Ovary (tissue), 3 donors: ENCODE data around the gene TTC33.

ENCODE experiments used
- EP300 ChIP-seq: sonication (generic); formaldehyde crosslinking; IDR thresholded peaks from one replicate; pipeline ENCODE4 v1.6.1; 2017; ENCODE audit warnings: antibody characterized with exemption
- POLR2A ChIP-seq: fragments of 450-650 bp; IDR thresholded peaks from one replicate; pipeline ENCODE4 v1.6.1; 2017; ENCODE audit warnings: antibody characterized with exemption, mild to moderate bottlenecking, moderate library complexity
- TF ChIP-seq, protein P1 (sequence below), 3 donors: fragments of 450-650 bp in 2 of 3; fragments of 200-600 bp in 1 of 3; IDR thresholded peaks; one replicate each; pipeline versions ENCODE4 v1.5.1 to v1.8.0; 2016 to 2022; ENCODE audit warnings: antibody characterized with exemption in 3 of 3, mild to moderate bottlenecking in 1 of 3
- donor health status: DM: no; HTN: no; CAD: no.

GRCh38 chr5:40680741-40681362 lies 74.9 kb downstream of the TTC33 start:
- TF ChIP-seq, protein P1, sequence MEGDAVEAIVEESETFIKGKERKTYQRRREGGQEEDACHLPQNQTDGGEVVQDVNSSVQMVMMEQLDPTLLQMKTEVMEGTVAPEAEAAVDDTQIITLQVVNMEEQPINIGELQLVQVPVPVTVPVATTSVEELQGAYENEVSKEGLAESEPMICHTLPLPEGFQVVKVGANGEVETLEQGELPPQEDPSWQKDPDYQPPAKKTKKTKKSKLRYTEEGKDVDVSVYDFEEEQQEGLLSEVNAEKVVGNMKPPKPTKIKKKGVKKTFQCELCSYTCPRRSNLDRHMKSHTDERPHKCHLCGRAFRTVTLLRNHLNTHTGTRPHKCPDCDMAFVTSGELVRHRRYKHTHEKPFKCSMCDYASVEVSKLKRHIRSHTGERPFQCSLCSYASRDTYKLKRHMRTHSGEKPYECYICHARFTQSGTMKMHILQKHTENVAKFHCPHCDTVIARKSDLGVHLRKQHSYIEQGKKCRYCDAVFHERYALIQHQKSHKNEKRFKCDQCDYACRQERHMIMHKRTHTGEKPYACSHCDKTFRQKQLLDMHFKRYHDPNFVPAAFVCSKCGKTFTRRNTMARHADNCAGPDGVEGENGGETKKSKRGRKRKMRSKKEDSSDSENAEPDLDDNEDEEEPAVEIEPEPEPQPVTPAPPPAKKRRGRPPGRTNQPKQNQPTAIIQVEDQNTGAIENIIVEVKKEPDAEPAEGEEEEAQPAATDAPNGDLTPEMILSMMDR (IDR thresholded peaks at IDR 0.05): no peak
- no peak for TF ChIP-seq POLR2A
- no peak for TF ChIP-seq EP300
